Astrocyte of the cerebellum (primary cell): Measurements from ENCODE around the gene CLN6.
"Not testable (repeated sequence)": the region's sequence is repeated elsewhere in the genome, so short reads cannot be mapped to it uniquely, and the experiment has no call there.

Experiments
- DNase-seq: peaks from one replicate; pipeline ENCODE4 v3.0.0-alpha.2; 2011; ENCODE audit warnings: low read depth
- H3K4me3 ChIP-seq: 2 replicates; pipeline ENCODE4 v1.5.1; 2011; ENCODE audit warnings: mild to moderate bottlenecking, low read depth, low read length, moderate library complexity
- in situ Hi-C: cut with HindIII; loops from 2 replicates; pipeline ENCODE4 v1.10.0; 2017; ENCODE audit warnings: low sequenced_read_pairs
- TF ChIP-seq, protein P1 (sequence below): IDR thresholded peaks from 2 replicates; pipeline ENCODE4 v1.5.1; 2012; ENCODE audit warnings: low read length, low read depth, moderate library complexity, mild to moderate bottlenecking; ENCODE audit errors: missing control alignments

Gene CLN6

DNA sequence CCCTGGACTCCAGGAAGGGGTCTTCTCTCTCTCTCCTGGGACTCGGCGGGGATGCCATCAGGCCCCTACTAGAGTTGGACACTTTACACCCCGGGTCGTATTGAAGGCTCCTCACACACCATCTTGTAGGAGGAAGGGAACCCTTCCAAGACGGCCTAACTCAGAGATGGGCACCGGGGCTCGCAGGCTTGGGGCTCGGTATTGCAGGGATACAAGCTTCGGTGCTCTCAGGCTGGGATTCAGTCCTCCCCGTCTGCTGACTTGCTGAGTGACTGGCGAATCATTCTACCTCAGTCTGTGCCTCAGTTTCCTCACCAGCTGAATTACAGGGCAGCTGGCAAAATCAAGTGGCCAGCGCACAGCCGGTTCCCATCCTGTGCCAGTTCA is 24.0 kb downstream of the CLN6 start:
- no peak for DNase-seq
- TF ChIP-seq, protein P1, sequence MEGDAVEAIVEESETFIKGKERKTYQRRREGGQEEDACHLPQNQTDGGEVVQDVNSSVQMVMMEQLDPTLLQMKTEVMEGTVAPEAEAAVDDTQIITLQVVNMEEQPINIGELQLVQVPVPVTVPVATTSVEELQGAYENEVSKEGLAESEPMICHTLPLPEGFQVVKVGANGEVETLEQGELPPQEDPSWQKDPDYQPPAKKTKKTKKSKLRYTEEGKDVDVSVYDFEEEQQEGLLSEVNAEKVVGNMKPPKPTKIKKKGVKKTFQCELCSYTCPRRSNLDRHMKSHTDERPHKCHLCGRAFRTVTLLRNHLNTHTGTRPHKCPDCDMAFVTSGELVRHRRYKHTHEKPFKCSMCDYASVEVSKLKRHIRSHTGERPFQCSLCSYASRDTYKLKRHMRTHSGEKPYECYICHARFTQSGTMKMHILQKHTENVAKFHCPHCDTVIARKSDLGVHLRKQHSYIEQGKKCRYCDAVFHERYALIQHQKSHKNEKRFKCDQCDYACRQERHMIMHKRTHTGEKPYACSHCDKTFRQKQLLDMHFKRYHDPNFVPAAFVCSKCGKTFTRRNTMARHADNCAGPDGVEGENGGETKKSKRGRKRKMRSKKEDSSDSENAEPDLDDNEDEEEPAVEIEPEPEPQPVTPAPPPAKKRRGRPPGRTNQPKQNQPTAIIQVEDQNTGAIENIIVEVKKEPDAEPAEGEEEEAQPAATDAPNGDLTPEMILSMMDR: no peak
- H3K4me3 ChIP-seq: no peak overlapping the region
- in situ Hi-C loops: no loop called here

DNA sequence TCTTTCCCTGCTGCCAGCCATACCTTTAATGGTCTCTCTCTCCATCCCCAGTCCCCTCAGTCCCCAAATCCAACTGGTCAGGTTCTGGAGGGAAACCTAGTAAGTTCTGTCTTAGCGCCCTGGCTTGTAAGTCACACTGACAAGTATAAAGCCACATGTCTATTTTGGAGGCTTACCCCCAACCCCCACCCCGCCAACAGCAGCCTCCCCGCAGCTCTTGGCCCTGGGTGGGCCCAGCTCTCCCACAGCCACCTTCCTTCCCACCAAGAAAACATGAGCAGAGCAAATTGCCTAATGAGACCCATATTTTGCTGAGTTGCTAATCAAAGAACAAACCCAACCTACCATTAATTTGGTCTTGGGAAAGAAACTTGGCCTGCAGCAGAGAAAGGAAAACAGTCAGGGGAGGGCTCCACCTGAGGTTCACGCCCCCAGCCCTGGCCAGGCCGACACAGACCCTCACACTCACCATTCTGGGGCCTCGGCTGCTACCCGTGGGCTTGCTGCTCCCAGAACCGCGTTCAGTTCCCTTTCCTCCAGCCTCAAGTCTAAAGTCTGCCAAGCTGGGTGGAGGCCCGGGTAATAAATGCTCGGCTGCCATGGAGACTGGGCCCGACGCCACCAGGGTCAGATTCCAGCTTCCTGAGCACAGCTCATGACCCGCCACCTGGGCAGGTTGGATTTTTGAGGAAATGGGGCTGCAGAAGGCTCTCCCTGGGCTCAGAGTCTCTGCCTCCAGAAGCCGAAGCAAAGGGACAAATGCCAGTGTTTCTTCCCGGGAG is 24.6 kb downstream of the CLN6 start, which contains the start of gene CALML4:
TSS of gene CALML4 (minus strand) at position 557 of the 782 bp plus-strand sequence. CDS start at position 472, 85 bp downstream.
- H3K4me3 ChIP-seq: no peak within 1 kb of the TSS

DNA sequence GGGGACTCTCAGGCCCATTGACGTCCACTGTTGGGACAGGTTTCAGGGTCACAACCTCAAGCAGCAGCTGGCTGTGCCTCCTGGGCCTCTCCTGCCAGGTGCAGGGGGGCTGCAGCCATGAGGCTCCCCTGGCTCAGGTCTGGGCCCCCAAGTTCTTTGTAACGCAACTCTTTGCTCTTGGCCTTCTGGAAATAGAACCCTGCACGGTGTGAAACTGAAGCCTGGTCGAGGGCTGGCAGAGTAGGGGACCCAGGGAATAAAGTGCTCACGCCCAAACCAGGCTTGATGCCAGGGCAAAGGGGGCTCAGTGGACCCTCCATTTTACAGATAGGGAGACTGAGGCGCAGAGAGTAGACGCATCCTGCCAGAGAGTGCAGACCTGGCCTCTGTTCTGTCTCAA is 25.2 kb downstream of the CLN6 start:
- no peak overlapping the region for H3K4me3 ChIP-seq
- in situ Hi-C loops: no loop called here
- TF ChIP-seq, protein P1: no peak
- DNase-seq: no peak

More for the DNA sequence above, 24.6 kb downstream of the CLN6 start, which contains the start of gene CALML4:
- TF ChIP-seq, protein P1: no peak
- peak; percentile 24 for DNase-seq
- in situ Hi-C loops: no loop called here

DNA sequence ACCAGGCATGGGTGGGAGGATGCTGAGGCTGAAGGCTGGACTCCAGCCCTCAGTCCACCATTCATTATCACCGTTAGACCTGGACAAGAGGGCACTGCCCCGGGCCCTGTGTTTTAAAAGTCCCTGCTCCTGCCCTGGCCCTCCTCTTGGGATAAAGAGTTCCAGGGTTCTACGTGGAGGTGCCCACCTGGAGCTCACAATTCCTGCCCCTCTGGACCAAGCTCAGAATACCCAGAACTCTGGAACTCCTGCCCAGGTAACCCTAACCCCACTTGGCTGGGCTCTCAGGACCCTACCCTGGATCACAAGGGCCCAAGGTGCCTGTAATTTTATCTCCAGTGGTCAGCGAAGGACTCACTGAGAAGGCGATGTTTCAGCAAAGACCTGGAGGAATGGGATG is 25.6 kb downstream of the CLN6 start:
- TF ChIP-seq, protein P1: no peak
- no peak overlapping the region for H3K4me3 ChIP-seq
- in situ Hi-C loops: no loop called here
- no peak for DNase-seq

DNA sequence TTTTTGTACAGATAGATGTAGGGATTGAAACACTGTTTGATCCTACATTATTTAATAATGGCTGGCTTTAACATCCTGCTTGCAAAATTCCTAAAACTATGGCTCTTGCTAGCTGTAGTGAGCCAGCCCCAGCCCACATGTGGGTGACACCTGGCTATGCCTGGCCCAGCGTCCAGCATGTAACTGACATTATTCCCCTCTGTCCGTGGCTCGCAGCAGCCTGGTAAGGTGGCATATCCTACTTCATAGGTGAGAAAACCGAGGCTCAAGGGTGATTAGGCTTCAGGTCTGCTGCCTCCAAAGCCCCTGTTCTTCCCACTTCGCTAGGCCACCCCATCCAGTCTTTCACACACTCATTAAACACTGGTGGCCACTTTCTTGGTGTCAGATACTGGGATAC is 26.0 kb downstream of the CLN6 start:
- DNase-seq: no peak
- in situ Hi-C loops: no loop called here
- no peak overlapping the region for H3K4me3 ChIP-seq
- TF ChIP-seq, protein P1: no peak

DNA sequence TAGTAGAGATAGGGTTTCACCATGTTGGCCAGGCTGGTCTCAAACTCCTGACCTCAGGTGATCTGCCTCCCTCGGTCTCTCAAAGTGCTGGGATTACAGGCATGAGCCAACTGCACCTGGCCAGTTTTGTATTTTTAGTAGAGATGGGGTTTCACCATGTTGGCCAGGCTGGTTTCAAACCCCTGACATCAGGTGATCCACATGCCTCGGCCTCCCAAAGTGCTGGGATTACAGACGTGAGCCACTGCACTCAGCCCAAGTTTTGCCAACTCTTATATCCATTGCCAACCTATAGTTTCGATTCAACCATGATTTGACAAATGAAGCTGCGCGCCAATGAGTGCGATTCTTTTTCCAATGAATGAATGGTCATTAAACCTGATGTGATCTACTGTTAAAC is 26.5 kb downstream of the CLN6 start:
- in situ Hi-C loops, H3K4me3 ChIP-seq, DNase-seq: not testable (repeated sequence)

DNA sequence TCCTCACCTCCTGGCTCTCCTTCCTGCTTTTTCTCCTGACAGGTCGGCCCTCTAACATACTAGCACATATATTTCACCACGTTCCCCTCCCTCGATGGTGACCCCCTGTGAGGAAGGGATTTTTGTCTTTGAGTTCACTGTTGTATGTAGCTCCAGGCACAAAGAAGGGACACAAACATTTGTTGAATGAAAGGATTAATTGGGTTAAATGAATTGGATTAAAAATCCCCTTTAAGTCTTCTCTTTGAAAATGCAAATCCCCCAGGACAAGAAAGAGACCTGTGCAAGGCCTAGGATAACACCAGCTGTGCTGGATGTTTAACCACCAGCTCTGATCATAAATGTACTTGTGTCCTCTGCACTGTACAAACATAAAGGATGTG is 27.7 kb downstream of the CLN6 start:
- no peak overlapping the region for H3K4me3 ChIP-seq
- TF ChIP-seq, protein P1: no peak
- in situ Hi-C loops: no loop called here
- DNase-seq: no peak
